Adrenal gland (tissue), 12 donors: ENCODE data around the gene RUNX1. TPM values are rescaled to one million over a fixed set of nuclear protein-coding genes. Genes with fewer than 3 reads are reported as not detected.

ENCODE experiments used
- DNase-seq, 7 donors: peaks; one replicate each; pipeline ENCODE4 v3.0.0-alpha.2; 2019 to 2020
- H3K27ac ChIP-seq, 5 donors: fragments of 200-600 bp; sonication (generic) in 4 of 5; 1 replicate in 3 of 5; 2 replicates in 2 of 5; pipeline versions ENCODE4 v1.5.1 to v1.8.0; 2016 to 2020; ENCODE audit warnings: mild to moderate bottlenecking in 1 of 5
- H3K27me3 ChIP-seq: fragments of 200-600 bp; 2 replicates; pipeline ENCODE4 v1.8.0; 2021
- H3K36me3 ChIP-seq, 2 donors: fragments of 200-600 bp; replicated peaks in 1 of 2; 1 replicate in 1 of 2; 2 replicates in 1 of 2; pipeline versions ENCODE4 v1.5.1 to v1.8.0; 2018 to 2022
- H3K4me1 ChIP-seq, 2 donors: fragments of 200-600 bp; replicated peaks in 1 of 2; 1 replicate in 1 of 2; 2 replicates in 1 of 2; pipeline versions ENCODE4 v1.5.1 to v1.8.0; 2018 to 2021
- H3K4me3 ChIP-seq, 4 donors: fragments of 200-600 bp; sonication (generic) in 3 of 4; one replicate each; pipeline ENCODE4 v1.5.1; 2016 to 2018
- H3K9me3 ChIP-seq, 3 donors: fragments of 200-600 bp; sonication (generic) in 1 of 3; replicated peaks in 1 of 3; 1 replicate in 2 of 3; 2 replicates in 1 of 3; pipeline versions ENCODE4 v1.5.1 to v1.8.0; 2016 to 2021
- POLR2A ChIP-seq, 2 donors: fragments of 450-650 bp; IDR thresholded peaks; one replicate each; pipeline ENCODE4 v1.6.1; 2017; ENCODE audit warnings: antibody characterized with exemption in 2 of 2, mild to moderate bottlenecking in 2 of 2, moderate library complexity in 1 of 2
- WGBS, 4 donors: extraction: QIAGEN DNeasy Blood & Tissue Kit in 2 of 4; methylation state at CpG; one replicate each; pipeline versions ENCODE4 v1.1.5 to v1.1.7; 2013 to 2017; 5-methylcytosine and 5-hydroxymethylcytosine counted together
- intact Hi-C, 2 donors: fragments of 100-400 bp; cut with DNase I; formaldehyde crosslinking; loops; one replicate each; pipeline versions ENCODE4 v1.14.1 to v1.15.0; 2022 to 2023
- polyA plus RNA-seq, 3 donors: library from polyadenylated mRNA; stranded (reverse); fragments of 200-250 nt in 2 of 3; fragments of 350-450 nt in 1 of 3; fragmentation: Illumina TruSeq in 1 of 3; extraction: RNeasy Lipid Tissue Mini Kit (QIAGEN cat#74804) in 1 of 3; gene quantifications; one replicate each; pipeline ENCODE4 v1.2.3, GENCODE V29; 2013 to 2014
- total RNA-seq, 9 donors: library from RNA; depleted of rRNA in 4 of 9; stranded (reverse); fragments of >200 nt in 4 of 9; fragments of 120-200 nt in 1 of 9; fragmentation: NEBNext Ultra II Directional in 1 of 9; extraction: Animal tissue kit (Norgen Biotek cat#: 25700) in 1 of 9; gene quantifications; one replicate each; pipeline versions ENCODE4 v1.1.0 to v1.2.4, GENCODE V29; 2013 to 2023
- TF ChIP-seq, protein P1 (sequence below), 6 experiments: fragments of 450-650 bp in 4 of 6; fragments of 200-600 bp in 2 of 6; sonication (generic) in 1 of 6; IDR thresholded peaks; 1 replicate in 5 of 6; 2 replicates in 1 of 6; pipeline versions ENCODE4 v1.5.1 to v1.8.0; 2016 to 2021; ENCODE audit warnings: antibody characterized with exemption in 6 of 6, mild to moderate bottlenecking in 2 of 6, moderate library complexity in 1 of 6
- donor health status: healthy with polysubstance abuse.
- donor health status: Bipolar disorder and iron deficiency.
- donor health status: DM: yes; HTN: yes; CAD: no.
- donor health status: DM: no; HTN: no; CAD: no.
- donor health status: DM: no; HTN: no; CAD: no.
- donor health status: DM: yes; HTN: yes; CAD: no.

RUNX1 gene
- total and polyA plus RNA-seq, 12 donors: 0.83 to 27.2 (median 8.2) TPM

DNA sequence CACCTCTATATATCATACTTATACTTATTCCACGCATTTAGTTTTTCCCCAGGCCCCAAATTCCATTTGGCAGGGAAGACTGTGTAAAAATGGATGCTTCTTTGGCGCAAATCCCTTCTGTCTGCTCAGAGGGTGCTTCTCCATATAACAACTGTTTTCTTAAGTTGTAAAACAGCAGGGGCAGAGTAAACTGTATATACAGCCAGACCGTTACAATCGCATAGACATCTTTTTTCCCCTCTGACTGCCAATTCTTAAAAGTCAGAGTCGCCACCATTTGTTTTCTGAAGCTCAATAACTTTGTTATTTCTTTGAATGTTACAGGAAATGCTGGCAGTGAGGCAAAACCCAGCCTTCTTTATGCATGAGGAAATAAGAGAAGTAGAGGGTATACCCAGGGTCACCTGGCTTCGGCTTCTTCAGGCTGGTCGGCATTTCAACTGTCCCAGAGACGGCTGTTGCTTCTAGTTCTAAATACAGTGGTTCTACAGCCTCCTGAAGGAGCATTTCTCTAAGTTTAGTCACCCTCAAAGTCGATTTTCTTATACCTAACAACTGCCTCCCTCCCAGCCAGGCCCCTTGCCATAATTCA lies 191.9 kb downstream of the RUNX1 start:
- Histone ChIP-seq H3K4me3 (no peak overlapping the region), H3K36me3 (peaks cover 0 to 25% of the 10 kb centered on the region in 2 donors), H3K27me3 (no peaks in the 10 kb centered on the region), H3K9me3 (no peaks in the 10 kb centered on the region), H3K4me1 (no peaks in the 10 kb centered on the region), H3K27ac (no peak overlapping the region)
- DNase-seq: no peak
- WGBS, 4 donors: 65 to 74% (median 72%) methylated on average over 9 of the region's 9 CpGs
- intact Hi-C loops: no loop called here
- no peak for TF ChIP-seq POLR2A (IDR thresholded peaks at IDR 0.05)
- TF ChIP-seq, protein P1, sequence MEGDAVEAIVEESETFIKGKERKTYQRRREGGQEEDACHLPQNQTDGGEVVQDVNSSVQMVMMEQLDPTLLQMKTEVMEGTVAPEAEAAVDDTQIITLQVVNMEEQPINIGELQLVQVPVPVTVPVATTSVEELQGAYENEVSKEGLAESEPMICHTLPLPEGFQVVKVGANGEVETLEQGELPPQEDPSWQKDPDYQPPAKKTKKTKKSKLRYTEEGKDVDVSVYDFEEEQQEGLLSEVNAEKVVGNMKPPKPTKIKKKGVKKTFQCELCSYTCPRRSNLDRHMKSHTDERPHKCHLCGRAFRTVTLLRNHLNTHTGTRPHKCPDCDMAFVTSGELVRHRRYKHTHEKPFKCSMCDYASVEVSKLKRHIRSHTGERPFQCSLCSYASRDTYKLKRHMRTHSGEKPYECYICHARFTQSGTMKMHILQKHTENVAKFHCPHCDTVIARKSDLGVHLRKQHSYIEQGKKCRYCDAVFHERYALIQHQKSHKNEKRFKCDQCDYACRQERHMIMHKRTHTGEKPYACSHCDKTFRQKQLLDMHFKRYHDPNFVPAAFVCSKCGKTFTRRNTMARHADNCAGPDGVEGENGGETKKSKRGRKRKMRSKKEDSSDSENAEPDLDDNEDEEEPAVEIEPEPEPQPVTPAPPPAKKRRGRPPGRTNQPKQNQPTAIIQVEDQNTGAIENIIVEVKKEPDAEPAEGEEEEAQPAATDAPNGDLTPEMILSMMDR (IDR thresholded peaks at IDR 0.05): no peak

DNA sequence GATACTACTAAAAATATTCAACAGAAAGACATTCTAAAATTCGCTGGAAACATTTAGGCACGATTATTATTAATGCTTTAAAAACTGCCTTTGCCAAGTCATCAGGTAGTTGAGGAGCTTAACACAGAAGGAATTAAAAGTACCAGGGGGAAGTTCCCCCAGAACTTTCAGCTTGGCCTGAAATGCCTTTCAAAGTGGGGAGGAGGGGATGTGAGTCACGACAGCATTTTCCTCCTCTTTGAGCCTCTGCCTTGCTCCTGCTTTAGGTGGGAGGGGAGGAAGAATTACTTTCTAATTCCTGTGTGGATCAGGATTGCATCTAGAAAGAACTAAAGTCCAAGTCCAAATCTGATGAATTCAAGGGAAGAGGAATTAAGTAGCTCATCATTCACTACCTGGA lies 196.7 kb downstream of the RUNX1 start:
- WGBS, 4 donors: 57 to 81% (median 64%) methylated on average over 3 of the region's 3 CpGs
- TF ChIP-seq, protein P1 (IDR thresholded peaks at IDR 0.05): no peak
- TF ChIP-seq POLR2A (IDR thresholded peaks at IDR 0.05): no peak

GRCh38 chr21:34850166-34850690 lies 198.9 kb downstream of the RUNX1 start:
- intact Hi-C loops: no loop called here
- Histone ChIP-seq H3K27ac (no peak overlapping the region), H3K36me3 (peaks cover 0 to 7% of the 10 kb centered on the region in 2 donors), H3K27me3 (no peaks in the 10 kb centered on the region), H3K9me3 (no peaks in the 10 kb centered on the region), H3K4me1 (peaks cover 9 to 21% of the 10 kb centered on the region in 2 donors), H3K4me3 (no peak overlapping the region)
- 76 to 88% (median 82%) methylated on average over 8 to 11 of the region's 11 CpGs for WGBS, 4 donors
- peak in 1 of 7 donors; percentile 35 for DNase-seq
- TF ChIP-seq POLR2A (IDR thresholded peaks at IDR 0.05): no peak
- TF ChIP-seq, protein P1 (IDR thresholded peaks at IDR 0.05): no peak

More for the DNA sequence above, 196.7 kb downstream of the RUNX1 start:
- no peak overlapping the region for H3K27ac ChIP-seq
- peaks cover 0 to 7% of the 10 kb centered on the region in 2 donors for H3K36me3 ChIP-seq
- DNase-seq: peak in 1 of 7 donors; percentile 14
- intact Hi-C loops: no loop called here
- H3K4me3 ChIP-seq: no peak overlapping the region
- no peaks in the 10 kb centered on the region for H3K4me1 ChIP-seq
- no peaks in the 10 kb centered on the region for H3K9me3 ChIP-seq
- H3K27me3 ChIP-seq: no peaks in the 10 kb centered on the region

- Histone ChIP-seq H3K9me3 (no peaks in the 10 kb centered on the region), H3K27me3 (no peaks in the 10 kb centered on the region), H3K4me3 (no peak overlapping the region), H3K36me3 (no peaks in the 10 kb centered on the region), H3K27ac (peak overlapping the region in 3 of 5 donors; percentile 36 to 56 (median 55)), H3K4me1 (peaks cover 9 to 34% of the 10 kb centered on the region in 2 donors)
- 52 to 70% (median 64%) methylated on average over 10 to 11 of the region's 11 CpGs for WGBS, 4 donors
- intact Hi-C loops: no loop called here
- no peak for DNase-seq
- no peak for TF ChIP-seq POLR2A (IDR thresholded peaks at IDR 0.05)
- TF ChIP-seq, protein P1 (IDR thresholded peaks at IDR 0.05): no peak
Measured at GRCh38 chr21:34846601-34847112, 202.4 kb downstream of the RUNX1 start.
